IMR-90 (cell line): ENCODE results near the gene FHDC1. TPM values are rescaled to one million over a fixed set of nuclear protein-coding genes. Genes with fewer than 3 reads are reported as not detected.
A peak's percentile ranks its signal among the peaks of the same experiment; 100 is the strongest.

ENCODE experiments used
- ATAC-seq: fragments of 200-7000 bp; cut with Tn5 transposase; 2 replicates; pipeline ENCODE4 v1.9.1; 2020; ENCODE audit warnings: low read depth, mild to moderate bottlenecking, moderate library complexity
- BruUV-seq: library from RNA; stranded (reverse); fragments of 400-500 nt; replicated peaks from 2 replicates; lab custom pipeline; 2021; lab: Mats Ljungman, UMichigan
- CTCF ChIA-PET: fragments of 300-600 bp; formaldehyde crosslinking; extraction: SDS; loops from one replicate; lab custom pipeline; 2021; ENCODE audit warnings: antibody characterized with exemption; lab: Yijun Ruan, JAX
- POLR2A ChIA-PET: fragments of 300-600 bp; sonication (Branson Sonifier 250); formaldehyde crosslinking; loops from one replicate; lab custom pipeline; 2022; ENCODE audit warnings: antibody characterized with exemption; ENCODE audit not compliant: unreplicated experiment; lab: Charles Lee
- DNase-seq: peaks from one replicate; pipeline ENCODE4 v3.0.0; 2013
- H2AFZ ChIP-seq: replicated peaks from 2 replicates; pipeline ENCODE3; 2013; ENCODE audit warnings: low read length, mild to moderate bottlenecking; ENCODE audit not compliant: poor library complexity
- H2AK5ac ChIP-seq: 2 replicates; pipeline ENCODE4 v1.6.1; 2013; ENCODE audit warnings: low read depth, low read length, inconsistent platforms
- H2AK9ac ChIP-seq: replicated peaks from 2 replicates; pipeline ENCODE3; 2013; ENCODE audit warnings: mild to moderate bottlenecking, low read depth, low read length, moderate library complexity; ENCODE audit not compliant: poor library complexity
- H2BK120ac ChIP-seq: 2 replicates; pipeline ENCODE4 v1.6.1; 2013; ENCODE audit warnings: low read depth, low read length, inconsistent platforms
- H2BK15ac ChIP-seq: 3 replicates; pipeline ENCODE4 v1.6.1; 2013; ENCODE audit warnings: low read depth, low read length, inconsistent platforms
- H2BK20ac ChIP-seq: 2 replicates; pipeline ENCODE4 v1.6.1; 2013; ENCODE audit warnings: low read depth, mild to moderate bottlenecking, inconsistent platforms, low read length, moderate library complexity
- H2BK5ac ChIP-seq: 2 replicates; pipeline ENCODE4 v1.6.1; 2013; ENCODE audit warnings: mild to moderate bottlenecking, low read depth, low read length, inconsistent platforms; ENCODE audit not compliant: poor library complexity, severe bottlenecking
- H3K14ac ChIP-seq: replicated peaks from 2 replicates; pipeline ENCODE4 v1.6.1; 2013; ENCODE audit warnings: low read depth, low read length, inconsistent platforms
- H3K18ac ChIP-seq: 2 replicates; pipeline ENCODE4 v1.6.1; 2013; ENCODE audit warnings: low read depth, low read length, control low read depth
- H3K23ac ChIP-seq: 2 replicates; pipeline ENCODE4 v1.6.1; 2013; ENCODE audit warnings: low read depth, low read length, inconsistent platforms
- H3K27ac ChIP-seq: 2 replicates; pipeline ENCODE4 v1.5.1; 2013; ENCODE audit warnings: mild to moderate bottlenecking, control low read depth, low read length; ENCODE audit not compliant: insufficient read depth
- H3K27me3 ChIP-seq: 2 replicates; pipeline ENCODE4 v1.6.1; 2013; ENCODE audit warnings: low read length; ENCODE audit not compliant: control insufficient read depth, insufficient read depth
- H3K36me3 ChIP-seq: 2 replicates; pipeline ENCODE4 v1.6.1; 2013; ENCODE audit warnings: low read length, mixed read lengths; ENCODE audit not compliant: control insufficient read depth, insufficient read depth
- H3K4ac ChIP-seq: 2 replicates; pipeline ENCODE4 v1.6.1; 2013; ENCODE audit warnings: low read depth, low read length, inconsistent platforms
- H3K4me1 ChIP-seq: 2 replicates; pipeline ENCODE4 v1.6.1; 2013; ENCODE audit warnings: low read length, mixed read lengths; ENCODE audit not compliant: control insufficient read depth, insufficient read depth
- H3K4me2 ChIP-seq: 2 replicates; pipeline ENCODE4 v1.6.1; 2013; ENCODE audit warnings: low read depth, mild to moderate bottlenecking, control low read depth, low read length, moderate library complexity
- H3K4me3 ChIP-seq: 2 replicates; pipeline ENCODE4 v1.5.1; 2013; ENCODE audit warnings: low read depth, mild to moderate bottlenecking, control low read depth, low read length, moderate library complexity; ENCODE audit not compliant: insufficient read depth
- H3K56ac ChIP-seq: 2 replicates; pipeline ENCODE4 v1.6.1; 2013; ENCODE audit warnings: low read length, inconsistent platforms; ENCODE audit not compliant: insufficient read depth; ENCODE audit errors: extremely low read depth
- H3K79me1 ChIP-seq, 2 experiments: 2 replicates each; pipeline ENCODE4 v1.6.1; 2013; ENCODE audit warnings: low read length in 2 of 2, inconsistent platforms in 1 of 2, low read depth in 1 of 2
- H3K9ac ChIP-seq: 2 replicates; pipeline ENCODE4 v1.6.1; 2013; ENCODE audit warnings: low read depth, low read length, control low read depth
- H3K9me1 ChIP-seq: 2 replicates; pipeline ENCODE4 v1.6.1; 2013; ENCODE audit warnings: low read length, inconsistent platforms; ENCODE audit not compliant: insufficient read depth
- H3K9me3 ChIP-seq: 2 replicates; pipeline ENCODE4 v1.6.1; 2013; ENCODE audit warnings: low read length; ENCODE audit not compliant: control insufficient read depth, insufficient read depth
- H4K20me1 ChIP-seq: 2 replicates; pipeline ENCODE4 v1.6.1; 2013; ENCODE audit warnings: low read length, inconsistent platforms; ENCODE audit not compliant: insufficient read depth
- H4K5ac ChIP-seq: 2 replicates; pipeline ENCODE4 v1.6.1; 2013; ENCODE audit warnings: mild to moderate bottlenecking, low read depth, low read length, control low read depth
- H4K8ac ChIP-seq, 2 experiments: 2 replicates each; pipeline ENCODE4 v1.6.1; 2013; ENCODE audit warnings: low read depth in 2 of 2, low read length in 2 of 2, control low read depth in 1 of 2, inconsistent platforms in 1 of 2
- H4K91ac ChIP-seq: 2 replicates; pipeline ENCODE4 v1.6.1; 2013; ENCODE audit warnings: low read depth, low read length, inconsistent platforms; ENCODE audit not compliant: insufficient read depth
- BHLHE40 ChIP-seq: fragments of 150-350 bp; IDR thresholded peaks from 2 replicates; pipeline ENCODE4 v1.6.1; 2016; ENCODE audit warnings: mild to moderate bottlenecking, low read depth, low read length
- CEBPB ChIP-seq: IDR thresholded peaks from 2 replicates; pipeline ENCODE4 v1.6.1; 2012; ENCODE audit warnings: low read depth, low read length, improper control_type of control experiment
- CHD1 ChIP-seq: IDR thresholded peaks from 2 replicates; pipeline ENCODE4 v1.6.1; 2012; ENCODE audit warnings: low read depth, low read length, improper control_type of control experiment
- ELK1 ChIP-seq: fragments of 150-350 bp; IDR thresholded peaks from 2 replicates; pipeline ENCODE4 v1.6.1; 2016; ENCODE audit warnings: low read depth, mild to moderate bottlenecking, low read length, moderate library complexity, borderline replicate concordance
- FOS ChIP-seq: fragments of 150-350 bp; IDR thresholded peaks from 2 replicates; pipeline ENCODE4 v1.6.1; 2016; ENCODE audit warnings: low read depth, low read length
- MAFK ChIP-seq: IDR thresholded peaks from 2 replicates; pipeline ENCODE4 v1.6.1; 2012; ENCODE audit warnings: low read depth, low read length, improper control_type of control experiment
- MAZ ChIP-seq: IDR thresholded peaks from 2 replicates; pipeline ENCODE4 v1.6.1; 2012; ENCODE audit warnings: low read depth, mild to moderate bottlenecking, low read length, improper control_type of control experiment, moderate library complexity, borderline replicate concordance
- MXI1 ChIP-seq: IDR thresholded peaks from 2 replicates; pipeline ENCODE4 v1.6.1; 2012; ENCODE audit warnings: low read depth, mild to moderate bottlenecking, low read length, moderate library complexity, borderline replicate concordance
- NFE2L2 ChIP-seq: fragments of 150-350 bp; IDR thresholded peaks from 2 replicates; pipeline ENCODE4 v1.6.1; 2016; ENCODE audit warnings: low read depth, mild to moderate bottlenecking, low read length
- POLR2A ChIP-seq: IDR thresholded peaks from 2 replicates; pipeline ENCODE4 v1.6.1; 2012; ENCODE audit warnings: mild to moderate bottlenecking, low read depth, low read length
- RAD21 ChIP-seq: IDR thresholded peaks from 2 replicates; pipeline ENCODE4 v1.6.1; 2012; ENCODE audit warnings: low read length, improper control_type of control experiment
- RCOR1 ChIP-seq: IDR thresholded peaks from 2 replicates; pipeline ENCODE4 v1.6.1; 2012; ENCODE audit warnings: mild to moderate bottlenecking, low read length, improper control_type of control experiment; ENCODE audit not compliant: insufficient replicate concordance
- RFX5 ChIP-seq: IDR thresholded peaks from 2 replicates; pipeline ENCODE4 v1.8.0; 2012; ENCODE audit warnings: low read depth, mild to moderate bottlenecking, low read length, moderate library complexity
- SMC3 ChIP-seq: fragments of 150-350 bp; IDR thresholded peaks from 2 replicates; pipeline ENCODE4 v1.6.1; 2016; ENCODE audit warnings: low read depth, mild to moderate bottlenecking, antibody characterized with exemption, low read length, moderate library complexity
- USF2 ChIP-seq: fragments of 150-350 bp; IDR thresholded peaks from 2 replicates; pipeline ENCODE4 v1.6.1; 2017; ENCODE audit warnings: mild to moderate bottlenecking, antibody characterized with exemption, low read length, low read depth
- WGBS, 2 experiments: methylation state at CpG; one replicate each; pipeline versions ENCODE4 v1.1.5 to v1.1.7; 2013; ENCODE audit warnings: missing lambda C conversion rate in 2 of 2; ENCODE audit not compliant: insufficient read length in 1 of 2; ENCODE audit errors: extremely low coverage in 2 of 2; 5-methylcytosine and 5-hydroxymethylcytosine counted together
- dilution Hi-C: fragments of 300-500 bp; cut with HindIII; formaldehyde crosslinking; loops from one replicate; pipeline ENCODE4 v1.14.3; 2018; ENCODE audit warnings: low sequenced_read_pairs; ENCODE audit not compliant: unreplicated experiment
- in situ Hi-C: fragments of 300-500 bp; cut with MboI; formaldehyde crosslinking; loops from 3 replicates; pipeline ENCODE4 v1.14.3; 2019; ENCODE audit warnings: low sequenced_read_pairs, inconsistent platforms, mixed read lengths
- intact Hi-C: fragments of 100-400 bp; cut with micrococcal nuclease; formaldehyde crosslinking; loops from 2 replicates; pipeline ENCODE4 v1.10.0; 2022
- polyA plus RNA-seq, 3 experiments: library from polyadenylated mRNA; depleted of rRNA; stranded (reverse); fragments of >200 nt; gene quantifications; 2 replicates each; pipeline ENCODE4 v1.2.3, GENCODE V29; 2012; ENCODE audit warnings: low replicate concordance in 1 of 3
- total RNA-seq: library from RNA; depleted of rRNA; stranded (reverse); fragments of >200 nt; gene quantifications from 2 replicates; pipeline ENCODE4 v1.2.3, GENCODE V29; 2012
- TF ChIP-seq, protein P1 (sequence below): conservative IDR thresholded peaks from 2 replicates; pipeline ENCODE4 v1.5.1; 2012; ENCODE audit warnings: mild to moderate bottlenecking, low read depth, low read length, improper control_type of control experiment

Gene FHDC1
- total and polyA plus RNA-seq, 2 of the 4 experiments (the other 2 are of a cell fraction) = under 0.01 to 0.09 TPM

DNA sequence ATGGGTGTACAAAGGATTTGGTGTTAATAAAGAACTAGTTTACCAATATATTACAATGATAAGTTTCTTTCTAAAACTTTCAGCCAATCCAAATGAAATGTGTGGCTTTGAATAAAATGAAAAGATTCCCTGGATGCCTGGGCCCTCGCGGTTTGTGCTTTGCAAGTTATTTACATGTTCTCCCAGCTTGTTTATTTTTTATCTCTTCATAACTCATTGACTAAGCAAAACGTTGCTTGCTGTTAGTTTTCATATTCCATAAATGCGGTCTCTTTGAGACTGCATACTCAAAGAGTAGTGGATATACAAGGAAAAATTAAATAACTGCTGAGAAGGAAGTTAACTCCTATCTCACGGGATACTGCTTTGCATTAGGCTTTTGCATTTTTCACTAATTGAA lies 26.0 kb downstream of the FHDC1 start:
- Histone ChIP-seq H3K18ac (no peak overlapping the region), H3K4me1 (peaks cover 6% of the 10 kb centered on the region; the same call in 1 of the 2 replicates), H4K8ac (no peak overlapping the region), H2AFZ (no peak overlapping the region), H3K4ac (no peak overlapping the region), H2BK5ac (no peak overlapping the region), H3K79me1 (no peaks in the 10 kb centered on the region), H2BK15ac (no peak overlapping the region), H3K27ac (no peak overlapping the region), H3K9me3 (no peaks in the 10 kb centered on the region), H4K20me1 (no peaks in the 10 kb centered on the region), H4K5ac (no peak overlapping the region), H3K56ac (no peak overlapping the region), H3K27me3 (0 out of 2 replicates have a peak, but pooled peaks cover 2% of the 10 kb centered on the region), H4K91ac (no peak overlapping the region), H3K9ac (no peak overlapping the region), H3K4me3 (no peak overlapping the region), H3K4me2 (no peak overlapping the region), H3K9me1 (no peaks in the 10 kb centered on the region; the same call in 1 of the 2 replicates), H3K14ac (no peak overlapping the region), H2AK5ac (no peak overlapping the region), H2AK9ac (no peak overlapping the region), H3K23ac (no peak overlapping the region), H3K36me3 (no peaks in the 10 kb centered on the region), H2BK20ac (no peak overlapping the region), H2BK120ac (no peak overlapping the region)
- intact Hi-C loops (no loop called here), in situ Hi-C loops (no loop called here), dilution Hi-C loops (no loop called here)
- ATAC-seq (peak; percentile 67), DNase-seq (no peak)
- ChIA-PET CTCF (no interaction called here), POLR2A (no interaction called here)
- no CpG with 5 or more reads among the region's 5 CpGs for WGBS, 2 experiments
- no peak for TF ChIP-seq CEBPB
- TF ChIP-seq RAD21 = no peak
- TF ChIP-seq RFX5 = no peak
- TF ChIP-seq, protein P1, sequence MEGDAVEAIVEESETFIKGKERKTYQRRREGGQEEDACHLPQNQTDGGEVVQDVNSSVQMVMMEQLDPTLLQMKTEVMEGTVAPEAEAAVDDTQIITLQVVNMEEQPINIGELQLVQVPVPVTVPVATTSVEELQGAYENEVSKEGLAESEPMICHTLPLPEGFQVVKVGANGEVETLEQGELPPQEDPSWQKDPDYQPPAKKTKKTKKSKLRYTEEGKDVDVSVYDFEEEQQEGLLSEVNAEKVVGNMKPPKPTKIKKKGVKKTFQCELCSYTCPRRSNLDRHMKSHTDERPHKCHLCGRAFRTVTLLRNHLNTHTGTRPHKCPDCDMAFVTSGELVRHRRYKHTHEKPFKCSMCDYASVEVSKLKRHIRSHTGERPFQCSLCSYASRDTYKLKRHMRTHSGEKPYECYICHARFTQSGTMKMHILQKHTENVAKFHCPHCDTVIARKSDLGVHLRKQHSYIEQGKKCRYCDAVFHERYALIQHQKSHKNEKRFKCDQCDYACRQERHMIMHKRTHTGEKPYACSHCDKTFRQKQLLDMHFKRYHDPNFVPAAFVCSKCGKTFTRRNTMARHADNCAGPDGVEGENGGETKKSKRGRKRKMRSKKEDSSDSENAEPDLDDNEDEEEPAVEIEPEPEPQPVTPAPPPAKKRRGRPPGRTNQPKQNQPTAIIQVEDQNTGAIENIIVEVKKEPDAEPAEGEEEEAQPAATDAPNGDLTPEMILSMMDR = no peak
- TF ChIP-seq POLR2A = no peak
- TF ChIP-seq FOS = no peak
- TF ChIP-seq CHD1 = no peak
- no peak for TF ChIP-seq ELK1
- no peak for TF ChIP-seq NFE2L2
- no peak for TF ChIP-seq MAFK
- no peak for TF ChIP-seq BHLHE40
- no peak for TF ChIP-seq MXI1
- TF ChIP-seq USF2 = no peak
- no peak for TF ChIP-seq MAZ
- TF ChIP-seq RCOR1 = no peak
- TF ChIP-seq SMC3 = no peak
- no TSS peak for BruUV-seq
